Amygdala (tissue), 56 donors: Measurements from ENCODE around the gene PIK3CD.
"Not testable (repeated sequence)": the region's sequence is repeated elsewhere in the genome, so short reads cannot be mapped to it uniquely, and the experiment has no call there.

ENCODE experiments used
- DNase-seq, 56 donors: peaks; one replicate each; lab custom pipeline; 2025; lab: John Stamatoyannopoulos, UW

PIK3CD gene

GRCh38 chr1:9653491-9654050 is 2.0 kb downstream of the PIK3CD start:
- DNase-seq: no peak

- DNase-seq: no peak
Observed at GRCh38 chr1:9654051-9654833, 2.7 kb downstream of the PIK3CD start.

DNA sequence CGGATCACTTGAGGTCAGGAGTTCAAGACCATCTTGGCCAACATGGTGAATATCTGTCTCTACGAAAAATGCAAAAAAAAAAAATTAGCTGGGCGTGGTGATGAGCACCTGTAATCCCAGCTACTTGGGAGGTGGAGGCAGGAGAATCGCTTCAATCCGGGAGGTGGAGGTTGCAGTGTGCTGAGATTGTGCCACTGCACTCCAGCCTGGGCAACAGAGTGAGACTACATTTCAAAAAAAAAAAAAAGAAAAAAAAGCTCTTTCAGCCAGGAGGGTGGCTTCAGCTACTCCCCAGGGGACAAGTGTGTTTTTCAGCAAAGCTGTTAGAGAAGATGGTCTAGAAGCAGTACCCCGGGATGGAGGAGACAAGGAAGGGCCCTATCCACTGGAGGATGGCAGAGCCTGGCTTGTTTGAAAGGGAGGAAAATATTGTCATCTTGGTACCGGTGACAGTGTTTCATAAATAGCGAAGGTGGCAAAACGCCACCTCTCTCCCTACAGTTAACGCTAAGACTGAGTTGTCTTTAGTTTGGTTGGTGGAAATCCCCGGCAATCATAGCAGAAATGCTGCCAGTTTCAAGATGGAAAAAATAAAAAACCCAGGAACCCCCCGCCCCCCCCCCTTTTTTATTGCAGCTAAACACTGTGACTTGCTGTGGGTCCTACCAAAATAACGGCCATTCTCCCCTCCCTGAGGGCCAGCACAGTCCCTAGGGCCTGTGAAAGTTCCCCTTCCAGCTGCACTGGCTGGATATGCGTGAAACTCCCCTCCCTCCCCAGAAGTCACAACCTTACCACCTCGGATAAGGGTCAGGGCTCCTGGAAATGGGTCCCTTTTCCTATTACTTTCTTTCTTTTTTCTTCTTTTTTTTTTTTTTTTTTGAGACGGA is 3.5 kb downstream of the PIK3CD start:
- no peak for DNase-seq

- DNase-seq: no peak
Observed at GRCh38 chr1:9655836-9656235, 4.3 kb downstream of the PIK3CD start.

- no peak for DNase-seq
Observed at GRCh38 chr1:9657521-9658032, 6.0 kb downstream of the PIK3CD start.

DNA sequence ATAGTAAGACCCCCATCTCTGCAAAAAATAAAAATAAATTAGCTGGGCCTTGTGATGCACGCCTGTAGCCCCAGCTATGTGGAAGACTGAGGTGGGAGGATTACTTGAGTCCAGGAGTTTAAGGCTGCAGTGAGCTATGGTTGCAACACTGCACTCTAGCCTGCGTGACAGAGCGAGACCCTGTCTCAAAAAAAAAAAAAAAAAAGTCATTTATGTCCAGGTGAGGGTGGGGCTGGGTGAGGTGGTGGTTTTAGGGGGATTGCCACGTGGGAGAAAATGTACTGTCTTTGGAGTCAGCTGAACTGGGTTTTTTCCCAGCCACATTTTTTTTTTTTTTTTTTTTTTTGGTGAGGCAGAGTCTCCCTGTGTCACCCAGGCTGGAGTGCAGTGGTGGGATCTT is 6.7 kb downstream of the PIK3CD start:
- no peak for DNase-seq

DNA sequence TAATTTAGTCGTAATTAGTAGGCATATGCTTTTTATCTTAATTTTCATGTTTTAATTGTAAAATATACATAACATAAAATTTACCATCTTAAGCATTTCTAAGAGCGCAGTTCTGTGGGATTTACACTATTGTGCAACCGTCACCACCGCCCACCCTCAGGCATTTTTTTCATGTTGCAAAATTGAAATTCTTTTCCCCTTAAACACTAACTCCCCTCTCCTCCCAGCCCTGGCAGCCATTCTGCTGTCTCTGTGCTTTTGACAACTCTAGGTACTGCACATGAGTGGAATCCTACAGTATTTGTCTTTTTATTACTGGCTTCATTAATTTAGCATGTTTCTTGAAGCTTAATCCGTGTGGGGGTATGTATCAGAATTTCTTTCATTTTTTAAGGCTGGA is 7.8 kb downstream of the PIK3CD start:
- DNase-seq: no peak

DNA sequence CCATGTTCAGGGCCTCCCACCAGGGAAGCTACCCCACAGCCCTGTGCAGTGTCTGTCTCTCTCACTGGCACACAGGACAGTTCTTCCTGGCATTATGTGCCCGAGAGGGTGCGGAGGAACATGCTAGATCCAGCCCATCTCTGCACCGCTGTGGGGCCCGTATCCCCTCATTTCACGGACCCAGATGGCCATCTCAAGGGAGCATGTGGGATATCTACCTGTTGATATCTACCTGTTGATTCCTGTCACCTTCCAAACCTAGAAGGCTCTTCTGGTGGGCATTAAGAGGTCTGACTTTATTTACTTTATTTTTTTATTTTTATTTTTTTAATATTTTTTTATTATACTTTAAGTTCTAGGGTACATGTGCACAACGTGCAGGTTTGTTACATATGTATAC is 11.7 kb downstream of the PIK3CD start:
- no peak for DNase-seq

DNA sequence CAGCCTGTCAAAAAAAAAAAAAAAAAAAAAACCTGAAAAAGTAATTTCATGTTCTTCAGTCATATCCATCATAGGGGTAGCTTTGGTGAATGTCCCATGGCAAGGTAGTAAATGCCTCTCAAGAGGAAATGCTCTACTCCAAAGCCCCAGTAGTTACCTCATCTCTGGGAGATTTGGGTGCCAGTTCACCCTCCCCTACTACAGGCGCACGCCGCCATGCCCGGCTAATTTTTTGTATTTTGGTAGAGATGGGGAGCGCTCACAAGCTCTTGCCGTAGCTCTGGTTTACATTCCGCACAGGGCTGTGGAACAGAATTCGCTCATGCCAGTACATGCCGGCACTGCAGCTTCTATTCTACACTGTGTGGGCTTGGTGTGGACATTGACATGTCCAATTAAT is 13.7 kb downstream of the PIK3CD start:
- no peak for DNase-seq

DNA sequence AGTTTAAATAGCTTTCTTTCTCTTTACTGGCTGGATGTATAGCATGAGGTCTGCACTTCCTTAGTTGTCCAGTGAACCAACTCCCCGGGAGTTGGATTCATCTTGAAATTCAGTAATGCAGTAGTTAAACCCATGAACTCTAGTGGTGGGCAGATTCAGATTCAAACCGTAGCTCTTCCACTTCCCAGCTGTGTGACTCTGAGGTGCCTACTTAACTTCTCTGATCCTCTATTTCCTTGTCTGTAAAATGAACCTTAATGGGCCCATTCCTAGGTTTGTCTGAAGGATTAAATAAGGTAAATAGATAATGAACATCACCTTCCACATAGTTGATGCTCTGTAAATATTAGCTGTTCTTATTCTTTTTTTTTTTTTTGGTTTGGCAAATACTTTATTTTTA is 16.5 kb downstream of the PIK3CD start:
- DNase-seq: no peak

GRCh38 chr1:9670085-9670484 is 18.6 kb downstream of the PIK3CD start:
- no peak for DNase-seq

GRCh38 chr1:9671377-9672140 is 20.0 kb downstream of the PIK3CD start:
- DNase-seq: no peak

DNA sequence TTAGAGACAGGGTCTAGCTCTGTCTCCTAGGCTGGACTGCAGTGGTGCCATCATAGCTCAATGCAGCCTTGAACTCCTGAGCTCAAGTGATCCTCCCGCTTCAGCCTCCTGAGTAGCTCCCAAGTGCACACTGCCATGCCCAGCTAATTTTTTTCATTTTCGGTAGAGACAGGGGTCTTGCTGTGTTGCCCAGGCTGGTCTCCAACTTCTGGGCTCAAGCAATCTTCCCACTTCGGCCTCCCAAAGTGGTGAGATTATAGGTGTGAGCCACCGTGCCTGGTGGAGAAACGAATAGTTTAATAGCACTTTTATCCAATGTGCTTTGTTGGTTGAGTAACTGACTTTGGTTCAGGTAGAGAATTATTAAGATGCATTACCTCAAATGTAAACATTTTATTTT is 20.9 kb downstream of the PIK3CD start:
- no peak for DNase-seq

DNA sequence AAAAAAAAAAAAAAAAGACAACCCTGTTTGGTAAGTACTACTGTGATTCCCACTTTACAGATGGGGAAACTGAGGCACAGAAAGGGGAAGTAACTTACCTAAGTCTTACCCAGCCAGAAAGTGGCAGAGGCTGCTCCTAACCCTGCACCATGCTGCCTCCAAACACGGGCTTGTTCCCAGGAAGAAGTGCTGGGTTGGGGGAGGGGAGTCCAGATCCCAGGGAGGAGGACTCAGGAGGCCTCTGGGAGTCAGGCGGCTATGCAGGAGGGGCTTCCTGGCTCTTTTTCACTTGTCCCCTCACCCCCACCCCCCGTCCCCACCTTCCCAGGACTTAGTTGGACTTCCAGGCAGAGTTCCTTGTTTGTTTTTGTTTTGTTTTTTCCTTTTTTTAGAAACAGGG is 23.9 kb downstream of the PIK3CD start:
- DNase-seq: no peak

DNA sequence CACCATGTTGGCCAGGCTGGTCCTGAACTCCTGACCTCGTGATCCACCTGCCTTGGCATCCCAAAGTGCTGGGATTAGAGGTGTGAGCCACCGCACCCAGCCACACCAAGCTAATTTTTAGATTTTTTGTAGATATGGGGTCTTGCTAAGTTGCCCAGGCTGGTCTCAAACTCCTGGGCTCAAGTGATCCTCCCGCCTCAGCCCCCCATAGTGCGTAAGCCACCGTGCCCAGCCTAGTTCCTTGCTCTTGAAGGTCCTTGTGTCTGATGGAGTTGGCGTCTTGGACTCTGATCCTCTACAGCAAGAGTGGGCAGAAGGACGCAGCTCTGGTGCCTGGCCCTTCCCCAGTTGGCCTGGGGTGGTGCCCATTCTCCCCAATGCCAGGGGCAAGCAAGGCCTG is 24.6 kb downstream of the PIK3CD start:
- not testable (repeated sequence) for DNase-seq

GRCh38 chr1:9676815-9677393 is 25.4 kb downstream of the PIK3CD start:
- DNase-seq: no peak

DNA sequence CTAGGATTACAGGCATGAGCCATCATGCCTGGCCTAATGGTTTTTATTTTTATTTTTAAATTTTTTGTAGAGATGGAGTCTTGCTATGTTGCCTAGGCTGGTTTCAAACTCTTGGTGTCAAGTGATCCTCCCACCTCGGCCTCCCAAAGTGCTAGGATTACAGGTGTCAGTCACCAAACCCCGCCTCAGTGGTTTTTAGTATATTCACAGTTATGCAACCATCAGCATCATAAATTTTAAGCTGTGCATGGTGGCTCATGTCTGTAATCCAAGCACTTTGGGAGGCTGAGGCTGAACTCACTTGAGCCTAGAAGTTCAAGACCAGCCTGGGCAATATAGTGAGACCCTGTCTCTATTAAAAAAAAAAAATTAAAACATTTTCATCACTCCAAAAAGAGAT is 28.6 kb downstream of the PIK3CD start:
- no peak for DNase-seq

DNA sequence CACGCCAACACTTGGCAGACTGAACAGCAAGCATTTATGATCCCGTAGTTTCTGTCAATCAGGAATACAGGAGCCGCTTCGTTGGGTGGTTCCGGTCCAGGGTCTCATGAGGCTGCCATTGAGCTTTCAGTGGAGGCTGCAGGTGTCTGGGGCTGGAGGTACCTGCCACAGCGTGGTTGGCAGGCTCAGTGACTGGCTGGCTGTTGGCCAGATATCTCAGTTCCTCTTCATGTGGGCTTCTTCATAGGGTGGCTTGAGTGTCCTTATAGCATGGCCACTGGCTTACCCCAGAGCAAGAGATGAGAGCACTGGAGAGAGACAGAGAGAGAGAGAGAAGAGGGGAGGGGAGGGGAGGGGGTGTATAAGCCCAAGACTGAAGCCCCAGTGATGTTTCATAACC is 29.3 kb downstream of the PIK3CD start:
- DNase-seq: no peak

DNA sequence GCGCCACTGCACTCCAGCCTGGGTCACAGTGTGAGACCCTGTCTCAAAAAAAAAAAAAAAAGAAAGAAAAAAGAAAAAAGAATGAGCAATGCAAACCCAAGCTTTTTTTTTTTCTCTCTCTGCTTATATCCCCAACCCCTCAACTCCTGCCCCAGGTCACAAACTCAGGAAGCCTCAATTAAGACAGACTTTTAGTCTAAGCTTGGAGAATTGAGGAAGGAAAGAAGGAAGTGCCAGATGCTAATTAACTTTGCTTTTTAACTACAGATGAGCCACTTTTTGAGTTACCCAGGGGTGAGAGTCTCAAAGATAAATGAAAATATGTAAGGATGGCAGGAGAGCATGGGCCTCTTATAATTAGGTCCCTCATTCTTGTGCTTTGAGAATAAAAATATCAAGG is 33.3 kb downstream of the PIK3CD start:
- DNase-seq: no peak
